ENCODE measurements around the gene AMN. TPM values are rescaled to one million over a fixed set of nuclear protein-coding genes. Genes with fewer than 3 reads are reported as not detected.

Gene AMN
- polyA plus RNA-seq, 1 of the 3 experiments (the other 2 are of a cell fraction): 0.03 TPM

DNA sequence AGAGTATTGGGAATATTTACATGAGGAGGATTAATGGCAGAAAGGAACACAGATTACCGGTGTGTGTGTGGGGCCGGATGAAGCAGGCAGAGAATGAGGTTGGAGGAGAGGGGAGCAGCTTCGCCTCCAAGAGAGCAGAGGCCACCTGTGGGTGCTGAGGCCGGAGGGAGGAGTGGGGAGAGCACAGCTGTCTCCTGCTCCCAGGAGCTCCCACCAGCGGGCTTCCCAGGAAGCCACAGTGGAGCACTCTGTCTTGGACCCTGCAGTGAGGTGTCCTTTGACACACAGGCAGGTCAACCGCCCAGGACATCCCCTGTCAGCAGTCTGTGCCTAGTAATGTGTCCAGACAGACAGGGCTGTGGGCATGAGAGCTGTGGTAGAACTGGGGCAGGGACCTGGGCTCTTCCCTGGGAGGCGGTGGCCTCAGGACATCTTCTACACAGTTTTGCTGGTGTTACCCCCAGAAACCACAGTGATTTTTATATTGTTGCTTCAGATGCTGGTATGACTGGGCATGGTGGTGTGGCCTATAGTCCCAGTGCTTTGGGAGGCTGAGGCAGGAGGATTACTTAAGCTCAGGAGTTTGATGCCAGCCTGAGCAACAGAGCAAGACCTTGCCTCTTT is 18.5 kb upstream of the AMN start:
- Histone ChIP-seq H3K27me3 (ENCODE audit: insufficient read depth) (no peaks in the 10 kb centered on the region), H3F3A (replicated peaks; ENCODE audit: insufficient read depth) (peaks cover 3% of the 10 kb centered on the region), H3K4me3 (ENCODE audit: low read depth in 2 of 2, low read length in 1 of 2) (no peak overlapping the region), H3K79me2 (ENCODE audit: insufficient read depth) (no peaks in the 10 kb centered on the region), H3K36me3 (replicated peaks in 1 of 2; ENCODE audit: control insufficient read depth in 1 of 2, insufficient read depth in 2 of 2, low read length in 1 of 2) (peaks cover 13 to 24% of the 10 kb centered on the region in 2 experiments), H3K4me1 (ENCODE audit: control insufficient read depth in 1 of 2, insufficient read depth in 2 of 2, low read depth in 1 of 2, low read length in 1 of 2) (no peaks in the 10 kb centered on the region), H2AFZ (ENCODE audit: low read depth) (no peak overlapping the region), H3K4me2 (no peak overlapping the region), H3K9me2 (no peaks in the 10 kb centered on the region), H3K27ac (ENCODE audit: low read depth in 2 of 2, low read length in 1 of 2) (no peak overlapping the region), H4K20me1 (ENCODE audit: insufficient read depth) (no peaks in the 10 kb centered on the region), H3K9ac (no peak overlapping the region), H3K9me3 (no peaks in the 10 kb centered on the region)
- no peak for TF ChIP-seq FOSL2 (IDR thresholded peaks at IDR 0.05; ENCODE audit: borderline replicate concordance, low read depth)
- DNase-seq: no peak
- ChIA-PET CTCF (no interaction called here), POLR2A (no interaction called here)
- 98% methylated on average over 5 of the region's 7 CpGs for WGBS (ENCODE audit: low lambda C conversion rate)

- no peak overlapping the region for H3K4me2 ChIP-seq
- 96% methylated on average over 38 of the region's 38 CpGs for WGBS (ENCODE audit: low lambda C conversion rate)
- peaks cover 13 to 24% of the 10 kb centered on the region in 2 experiments for H3K36me3 ChIP-seq (replicated peaks in 1 of 2; ENCODE audit: control insufficient read depth in 1 of 2, insufficient read depth in 2 of 2, low read length in 1 of 2)
- TF ChIP-seq FOXM1 (IDR thresholded peaks at IDR 0.05; ENCODE audit: low read depth) (no peak), RXRA (IDR thresholded peaks at IDR 0.05; ENCODE audit: borderline replicate concordance, low read depth) (no peak), YY1 (IDR thresholded peaks at IDR 0.05; ENCODE audit: low read depth) (no peak), RCOR1 (IDR thresholded peaks at IDR 0.05; ENCODE audit: low read length) (no peak), REST (IDR thresholded peaks at IDR 0.05; ENCODE audit: low read depth, low read length) (no peak), CHD2 (IDR thresholded peaks at IDR 0.05; ENCODE audit: low read length, partially characterized antibody) (no peak), NFIC (IDR thresholded peaks at IDR 0.05; ENCODE audit: borderline replicate concordance) (no peak), MXI1 (IDR thresholded peaks at IDR 0.05; ENCODE audit: low read depth, low read length) (no peak), SMC3 (IDR thresholded peaks at IDR 0.05; ENCODE audit: low read depth, low read length) (no peak), MEF2A (IDR thresholded peaks at IDR 0.05; ENCODE audit: borderline replicate concordance, low read depth) (no peak), EP300 (IDR thresholded peaks at IDR 0.05; ENCODE audit: borderline replicate concordance in 1 of 2, low read depth in 1 of 2, low read length in 1 of 2) (no peak)
- H3K9ac ChIP-seq: no peak overlapping the region
- no peaks in the 10 kb centered on the region for H3K27me3 ChIP-seq (ENCODE audit: insufficient read depth)
- H3K9me3 ChIP-seq: no peaks in the 10 kb centered on the region
- DNase-seq: no peak
- H2AFZ ChIP-seq (ENCODE audit: low read depth): no peak overlapping the region
- peaks cover 3% of the 10 kb centered on the region for H3F3A ChIP-seq (replicated peaks; ENCODE audit: insufficient read depth)
- no peak overlapping the region for H3K27ac ChIP-seq (ENCODE audit: low read depth in 2 of 2, low read length in 1 of 2)
- no peaks in the 10 kb centered on the region for H3K4me1 ChIP-seq (ENCODE audit: control insufficient read depth in 1 of 2, insufficient read depth in 2 of 2, low read depth in 1 of 2, low read length in 1 of 2)
- H3K4me3 ChIP-seq (ENCODE audit: low read depth in 2 of 2, low read length in 1 of 2): no peak overlapping the region
- no peaks in the 10 kb centered on the region for H3K79me2 ChIP-seq (ENCODE audit: insufficient read depth)
- no peaks in the 10 kb centered on the region for H4K20me1 ChIP-seq (ENCODE audit: insufficient read depth)
- POLR2A ChIA-PET: no interaction called here
- no peaks in the 10 kb centered on the region for H3K9me2 ChIP-seq
- CTCF ChIA-PET: interaction anchor here (1.5 kb wide), 1 partner anchor 10 kb away, joined by 4 read pairs; no protein-coding TSS in a partner anchor
These were observed 17.1 kb upstream of the AMN start for GRCh38 chr14:102905116-102906108.
